Sigmoid colon (tissue), 7 donors: ENCODE measurements around the gene NCK1. TPM values are rescaled to one million over a fixed set of nuclear protein-coding genes. Genes with fewer than 3 reads are reported as not detected.

Experiments
- DNase-seq: peaks from one replicate; pipeline ENCODE4 v3.0.0-alpha.2; 2019
- H3K27ac ChIP-seq, 4 donors: fragments of 200-600 bp; sonication (generic); one replicate each; pipeline ENCODE4 v1.5.1; 2016 to 2019; ENCODE audit warnings: mild to moderate bottlenecking in 1 of 4
- H3K27me3 ChIP-seq, 3 donors: fragments of 200-600 bp; sonication (generic); one replicate each; pipeline ENCODE4 v1.5.1; 2019; ENCODE audit warnings: mild to moderate bottlenecking in 1 of 3
- H3K36me3 ChIP-seq, 4 donors: fragments of 200-600 bp; sonication (generic); one replicate each; pipeline ENCODE4 v1.5.1; 2016 to 2019
- H3K4me1 ChIP-seq, 4 donors: fragments of 200-600 bp; sonication (generic); one replicate each; pipeline ENCODE4 v1.5.1; 2017 to 2019
- H3K4me3 ChIP-seq, 4 donors: fragments of 200-600 bp; sonication (generic); one replicate each; pipeline ENCODE4 v1.5.1; 2017 to 2019; ENCODE audit warnings: mild to moderate bottlenecking in 2 of 4, moderate library complexity in 1 of 4
- H3K9me3 ChIP-seq, 4 donors: fragments of 200-600 bp in 3 of 4; sonication (generic) in 3 of 4; one replicate each; pipeline versions ENCODE4 v1.5.1 to v1.6.1; 2013 to 2019
- CTCF ChIP-seq, 4 experiments: fragments of 450-650 bp in 3 of 4; fragments of 200-600 bp in 1 of 4; IDR thresholded peaks; one replicate each; pipeline ENCODE4 v1.5.1; 2016 to 2019; ENCODE audit warnings: antibody characterized with exemption in 4 of 4, mild to moderate bottlenecking in 3 of 4, moderate library complexity in 2 of 4
- EP300 ChIP-seq, 4 donors: sonication (generic); formaldehyde crosslinking; IDR thresholded peaks; one replicate each; pipeline ENCODE4 v1.6.1; 2017; ENCODE audit warnings: antibody characterized with exemption in 4 of 4
- POLR2A ChIP-seq, 2 donors: fragments of 450-650 bp; IDR thresholded peaks; one replicate each; pipeline ENCODE4 v1.6.1; 2016; ENCODE audit warnings: antibody characterized with exemption in 2 of 2, mild to moderate bottlenecking in 2 of 2, moderate library complexity in 2 of 2
- POLR2AphosphoS5 ChIP-seq, 4 donors: sonication (generic); formaldehyde crosslinking; IDR thresholded peaks; one replicate each; pipeline ENCODE4 v1.6.1; 2017; ENCODE audit warnings: antibody characterized with exemption in 4 of 4
- WGBS, 2 donors: extraction: QIAGEN DNeasy Blood & Tissue Kit; methylation state at CpG; one replicate each; pipeline ENCODE4 v1.1.7; 2013; 5-methylcytosine and 5-hydroxymethylcytosine counted together
- intact Hi-C: fragments of 100-400 bp; cut with DNase I; formaldehyde crosslinking; loops from one replicate; pipeline ENCODE4 v1.15.1; 2023
- polyA plus RNA-seq, 3 donors: library from polyadenylated mRNA; stranded (reverse); fragments of 200-250 nt; gene quantifications; one replicate each; pipeline ENCODE4 v1.2.3, GENCODE V29; 2013
- total RNA-seq, 4 donors: library from RNA; depleted of rRNA; stranded (reverse); fragments of >200 nt; gene quantifications; one replicate each; pipeline ENCODE4 v1.1.0, GENCODE V29; 2016
- donor health status: healthy with polysubstance abuse.
- donor health status: Bipolar disorder and iron deficiency.
- donor health status: healthy.

The NCK1 gene
- total and polyA plus RNA-seq, 7 donors = 25.5 to 55.1 (median 37.2) TPM

GRCh38 chr3:136882571-136882970, 20.6 kb downstream of the NCK1 start:
- TF ChIP-seq CTCF (IDR thresholded peaks at IDR 0.05) (no peak), EP300 (IDR thresholded peaks at IDR 0.05) (no peak), POLR2A (IDR thresholded peaks at IDR 0.05) (no peak), POLR2AphosphoS5 (IDR thresholded peaks at IDR 0.05) (no peak)
- Histone ChIP-seq H3K36me3 (no peaks in the 10 kb centered on the region), H3K27me3 (no peaks in the 10 kb centered on the region), H3K4me3 (no peak overlapping the region), H3K9me3 (no peaks in the 10 kb centered on the region), H3K4me1 (peaks cover 0 to 32% (median 23%) of the 10 kb centered on the region in 4 donors), H3K27ac (no peak overlapping the region)
- no peak for DNase-seq
- WGBS, 2 donors = 76 to 81% methylated on average over 1 of the region's 1 CpG
- intact Hi-C loops = no loop called here

- Histone ChIP-seq H3K27ac (no peak overlapping the region), H3K9me3 (no peaks in the 10 kb centered on the region), H3K4me1 (peaks cover 0 to 32% (median 23%) of the 10 kb centered on the region in 4 donors), H3K36me3 (no peaks in the 10 kb centered on the region), H3K4me3 (no peak overlapping the region), H3K27me3 (no peaks in the 10 kb centered on the region)
- intact Hi-C loops = no loop called here
- DNase-seq = no peak
- TF ChIP-seq POLR2AphosphoS5 (IDR thresholded peaks at IDR 0.05) (no peak), POLR2A (IDR thresholded peaks at IDR 0.05) (no peak), CTCF (IDR thresholded peaks at IDR 0.05) (no peak), EP300 (IDR thresholded peaks at IDR 0.05) (no peak)
- 79 to 92% methylated on average over 9 of the region's 9 CpGs for WGBS, 2 donors
Observed at GRCh38 chr3:136883967-136884720, 22.1 kb downstream of the NCK1 start.

- no peak for TF ChIP-seq POLR2A (IDR thresholded peaks at IDR 0.05)
- no peak for TF ChIP-seq POLR2AphosphoS5 (IDR thresholded peaks at IDR 0.05)
- TF ChIP-seq EP300 (IDR thresholded peaks at IDR 0.05) = no peak
- no peak for TF ChIP-seq CTCF (IDR thresholded peaks at IDR 0.05)
- intact Hi-C loops = no loop called here
- WGBS, 2 donors = 52 to 71% methylated on average over 5 of the region's 5 CpGs
- no peak overlapping the region for H3K4me3 ChIP-seq
- H3K27me3 ChIP-seq = no peaks in the 10 kb centered on the region
- no peak for DNase-seq
- H3K4me1 ChIP-seq = peaks cover 0 to 32% (median 23%) of the 10 kb centered on the region in 4 donors
- no peaks in the 10 kb centered on the region for H3K9me3 ChIP-seq
- H3K27ac ChIP-seq = no peak overlapping the region
- no peaks in the 10 kb centered on the region for H3K36me3 ChIP-seq
Observed at GRCh38 chr3:136885357-136886213, 23.6 kb downstream of the NCK1 start.

- no peak for TF ChIP-seq CTCF (IDR thresholded peaks at IDR 0.05)
- no peak for TF ChIP-seq POLR2AphosphoS5 (IDR thresholded peaks at IDR 0.05)
- no peak for TF ChIP-seq EP300 (IDR thresholded peaks at IDR 0.05)
- TF ChIP-seq POLR2A (IDR thresholded peaks at IDR 0.05) = no peak
- peaks cover 0 to 22% (median 21%) of the 10 kb centered on the region in 4 donors for H3K4me1 ChIP-seq
- H3K27ac ChIP-seq = no peak overlapping the region
- no peak for DNase-seq
- H3K4me3 ChIP-seq = no peak overlapping the region
- 86 to 87% methylated on average over 24 of the region's 24 CpGs for WGBS, 2 donors
- H3K27me3 ChIP-seq = no peaks in the 10 kb centered on the region
- H3K9me3 ChIP-seq = no peaks in the 10 kb centered on the region
- H3K36me3 ChIP-seq = no peaks in the 10 kb centered on the region
- intact Hi-C loops = no loop called here
Observed at GRCh38 chr3:136889947-136890346, 27.9 kb downstream of the NCK1 start.
